HG02678 (cell line): ENCODE results near the gene TNFRSF18.

Experiments
- ATAC-seq: cut with Tn5 transposase; IDR thresholded peaks from one replicate; pipeline ENCODE4 v1.9.1; 2021; ENCODE audit warnings: mild to moderate bottlenecking, moderate library complexity; ENCODE audit not compliant: unreplicated experiment

The TNFRSF18 gene

DNA sequence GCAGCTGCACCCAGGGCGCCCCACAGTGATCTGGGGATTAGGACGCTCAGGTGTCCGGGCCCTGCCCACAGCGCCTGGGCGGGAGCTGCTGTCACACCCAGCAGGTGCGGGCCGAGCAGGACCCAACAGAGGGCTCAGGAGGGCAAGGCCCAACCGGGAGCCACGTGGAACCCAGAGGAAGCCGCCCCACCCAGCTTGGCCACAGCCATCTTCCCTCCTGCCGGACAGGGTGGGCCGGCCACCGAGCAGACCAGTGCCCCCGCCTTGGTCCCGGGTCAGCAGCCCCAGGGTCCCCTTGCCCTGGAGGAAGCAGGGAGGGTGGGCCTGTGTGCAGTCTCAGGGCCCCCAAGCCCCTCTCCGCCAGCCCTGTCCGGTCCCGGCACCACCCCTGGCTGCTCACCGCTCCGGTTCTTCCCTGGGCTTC, 39.0 kb downstream of the TNFRSF18 start:
- ATAC-seq, result no peak

DNA sequence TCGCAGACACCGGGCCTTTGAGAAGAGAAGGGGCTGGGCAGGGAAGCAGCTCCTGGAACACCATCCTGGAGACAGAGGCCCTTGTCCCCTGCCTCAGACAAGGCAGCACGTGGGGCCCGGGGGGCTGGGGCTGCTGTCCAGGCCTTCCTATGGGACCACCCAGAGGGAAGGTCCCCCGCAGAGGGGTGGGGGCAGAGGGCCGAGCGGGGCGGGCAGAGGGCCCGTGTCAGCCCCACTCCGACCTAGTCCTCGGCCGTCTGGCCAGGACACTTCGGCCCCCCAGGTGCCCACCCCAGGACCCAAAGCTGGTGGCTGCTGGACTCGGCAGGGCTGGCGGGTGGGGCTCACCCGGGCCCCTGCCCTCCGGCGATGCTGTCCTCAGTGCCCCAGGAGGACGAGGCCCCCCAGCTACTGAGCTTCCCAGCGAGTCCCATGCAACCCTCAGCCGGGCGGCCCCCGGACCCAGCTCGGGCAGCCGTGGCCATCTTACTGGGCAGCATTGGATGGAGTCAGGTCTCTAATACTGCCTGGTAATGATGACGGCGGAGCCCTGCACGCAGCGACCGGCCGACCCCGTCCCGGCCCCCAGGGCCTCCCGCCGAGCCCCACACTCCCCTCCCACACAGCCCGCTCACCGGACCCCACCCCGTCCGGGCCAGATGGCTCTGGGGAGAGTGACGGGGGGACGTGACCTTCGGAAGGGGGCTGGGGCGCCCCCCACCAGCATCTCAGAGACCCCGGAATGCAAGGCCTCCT, 39.6 kb downstream of the TNFRSF18 start:
- ATAC-seq, result no peak

DNA sequence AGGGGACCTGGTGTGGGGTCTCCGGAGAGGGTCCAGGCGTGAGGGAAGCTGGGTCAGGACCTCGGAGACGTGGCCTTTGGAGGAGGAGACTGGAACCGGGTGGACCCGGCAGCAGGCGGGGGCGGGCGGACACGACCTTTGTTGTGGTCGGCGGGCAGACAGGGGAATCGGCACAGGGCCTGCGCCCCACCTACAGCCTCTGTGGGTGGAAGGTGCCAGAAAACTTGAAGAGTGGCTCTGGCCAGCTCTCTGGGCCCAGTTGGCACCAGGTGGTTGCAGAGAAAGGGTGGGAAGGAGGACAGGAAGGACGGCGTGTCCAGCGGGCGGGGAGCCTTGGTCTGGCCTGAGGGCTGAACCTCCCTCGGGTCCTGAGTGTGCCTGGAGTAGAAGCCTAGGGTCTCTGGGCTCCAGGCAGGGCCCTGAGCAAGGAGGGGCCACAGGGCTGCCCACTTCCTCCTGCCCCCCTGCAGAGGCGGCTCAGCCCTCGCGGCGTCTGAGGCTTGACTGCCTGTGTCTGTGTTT, 40.4 kb downstream of the TNFRSF18 start:
- ATAC-seq, result no peak

DNA sequence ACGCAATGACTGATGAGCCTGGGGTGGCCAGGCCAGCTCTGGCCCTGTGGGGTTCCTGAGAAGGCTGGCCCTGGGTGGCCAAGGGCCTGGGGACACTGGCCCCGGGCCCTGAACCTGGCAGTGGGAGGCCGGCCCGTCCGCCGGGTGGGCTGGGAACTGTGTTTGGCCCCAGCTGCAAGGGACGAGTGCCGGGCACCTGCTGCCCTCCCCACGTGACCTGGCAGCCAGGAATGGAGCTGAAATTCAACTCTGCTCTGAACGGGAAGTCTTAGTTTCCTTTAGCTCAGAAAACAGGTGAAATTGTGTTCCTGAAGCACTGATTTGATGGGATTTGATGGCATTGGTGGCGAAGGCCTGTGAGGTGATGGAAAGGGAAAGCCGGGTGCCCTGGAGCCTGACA, 40.9 kb downstream of the TNFRSF18 start:
- ATAC-seq, result no peak

DNA sequence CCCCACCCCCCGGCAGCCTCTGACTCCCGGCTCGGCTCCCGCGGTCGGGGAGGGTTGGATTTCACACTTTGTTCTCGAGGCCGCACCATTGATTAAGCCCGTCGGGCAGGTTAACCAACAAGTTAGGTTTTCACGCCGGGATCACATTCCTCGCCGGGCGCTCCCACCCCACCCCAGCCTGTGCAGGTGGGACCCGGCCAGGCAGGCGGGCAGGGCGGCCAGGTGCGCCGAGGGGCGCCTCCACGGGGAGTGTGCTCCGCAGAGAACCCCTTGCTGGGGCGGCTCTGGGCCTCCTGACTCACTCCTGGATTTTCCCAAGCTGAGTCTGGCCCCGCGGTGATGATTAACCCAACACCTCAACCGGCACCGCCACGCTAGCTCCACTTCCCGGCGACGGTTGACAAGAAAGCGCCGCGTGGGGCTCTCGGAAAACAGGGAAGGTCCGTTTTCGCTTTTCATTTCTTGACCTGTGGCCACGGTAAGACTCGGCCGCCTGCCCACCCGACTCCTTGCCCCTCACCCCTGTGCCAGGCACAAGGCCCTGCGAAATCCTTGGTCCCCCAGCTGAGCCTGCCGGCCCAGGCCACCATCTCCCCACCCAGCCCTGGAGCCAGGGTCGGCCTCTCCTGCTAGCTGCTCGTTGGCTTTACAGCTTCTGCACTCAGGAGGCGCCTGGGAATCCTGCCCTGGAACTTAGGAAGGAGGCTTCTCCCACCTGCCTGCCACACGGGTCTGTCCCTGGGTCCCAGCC, 41.5 kb downstream of the TNFRSF18 start:
- ATAC-seq, result no peak

DNA sequence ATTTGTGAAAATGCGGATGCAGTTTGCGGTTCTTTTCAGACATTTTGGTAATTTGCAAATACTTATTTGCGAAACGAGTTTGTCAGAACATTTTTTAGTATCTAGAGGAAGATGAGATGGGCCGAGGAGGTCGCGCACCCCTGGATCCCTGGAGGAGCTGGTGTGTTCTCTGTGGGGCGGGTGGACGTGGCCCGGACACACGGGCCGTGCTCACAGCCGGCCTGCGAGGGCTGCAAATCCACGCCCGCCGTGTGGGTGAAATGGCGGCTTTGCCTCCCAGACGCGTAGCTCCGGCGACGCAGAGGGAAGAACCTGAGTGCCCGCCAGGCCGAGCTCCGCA, 42.1 kb downstream of the TNFRSF18 start:
- ATAC-seq, result no peak

DNA sequence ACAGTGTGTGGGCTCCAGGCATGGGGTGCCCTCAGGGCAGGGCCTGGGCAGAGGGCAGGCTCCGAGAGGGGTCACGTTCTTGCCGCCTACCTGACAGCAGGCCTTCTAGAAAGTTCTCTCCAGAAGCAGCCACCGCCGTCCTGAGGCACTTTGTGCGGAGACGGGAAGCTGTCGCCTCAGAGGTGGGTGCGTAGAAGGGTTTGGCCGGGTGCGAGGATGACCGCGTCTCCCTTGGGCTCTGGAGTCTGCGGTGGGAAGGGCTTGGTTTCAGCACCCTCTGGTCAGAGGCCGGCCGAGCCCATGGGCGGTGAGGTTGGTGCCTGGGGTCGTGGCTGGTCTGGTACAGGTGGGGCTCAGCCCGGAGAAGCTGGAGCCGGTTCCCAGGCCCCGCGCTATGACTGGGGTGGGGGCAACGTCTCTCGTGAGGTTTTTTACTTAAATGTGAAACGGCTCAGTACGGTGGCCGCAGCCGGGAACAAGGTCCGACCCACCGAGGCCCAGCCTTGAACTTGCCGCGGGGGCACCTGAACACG, 42.8 kb downstream of the TNFRSF18 start:
- no peak for ATAC-seq

DNA sequence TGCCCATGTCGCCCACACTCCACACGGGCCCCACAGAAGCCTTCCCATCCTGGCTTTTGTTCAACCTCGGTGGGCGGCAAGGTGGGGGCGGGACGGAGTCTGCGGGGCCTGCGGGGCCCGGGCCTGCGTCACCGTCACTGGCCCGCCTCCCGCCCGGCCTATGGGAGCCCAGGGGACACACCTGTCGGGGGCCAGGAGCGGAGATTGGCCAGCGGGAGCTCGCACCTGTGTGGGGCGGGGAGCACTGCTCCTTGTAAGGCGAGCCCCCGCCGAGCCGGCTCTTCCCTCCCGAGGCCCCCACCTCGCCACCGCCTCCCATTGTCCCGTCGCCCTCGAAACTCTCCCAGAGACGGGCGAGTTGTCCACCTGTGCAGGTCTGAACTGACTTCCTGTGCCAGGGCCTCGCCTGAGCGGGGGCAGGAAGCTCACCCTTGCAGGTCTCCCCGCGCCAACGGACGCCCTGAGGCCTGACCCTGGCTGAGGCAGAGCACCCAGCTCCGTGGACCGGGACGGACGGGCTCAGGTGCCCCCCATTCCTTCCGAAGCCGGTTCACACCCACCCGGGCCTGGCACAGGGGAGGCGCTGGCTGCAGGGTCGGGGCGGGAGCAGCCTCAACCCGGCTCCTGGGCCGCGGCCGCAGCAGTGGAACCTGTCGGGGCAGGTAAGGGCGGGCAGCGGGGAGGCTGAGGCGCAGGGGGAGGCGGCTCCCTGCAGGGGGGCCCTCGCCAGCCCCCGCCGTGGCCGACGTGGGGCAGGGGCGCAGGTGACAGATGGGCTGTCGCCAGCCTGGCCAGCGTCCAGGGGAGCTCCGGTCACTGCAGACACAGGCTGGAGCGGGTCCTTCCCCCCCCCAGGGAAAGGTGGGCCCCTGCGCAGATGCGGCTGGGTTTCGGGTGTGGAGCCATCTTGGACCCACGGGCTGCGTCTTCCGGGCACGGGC, 43.5 kb downstream of the TNFRSF18 start:
- ATAC-seq, result no peak

DNA sequence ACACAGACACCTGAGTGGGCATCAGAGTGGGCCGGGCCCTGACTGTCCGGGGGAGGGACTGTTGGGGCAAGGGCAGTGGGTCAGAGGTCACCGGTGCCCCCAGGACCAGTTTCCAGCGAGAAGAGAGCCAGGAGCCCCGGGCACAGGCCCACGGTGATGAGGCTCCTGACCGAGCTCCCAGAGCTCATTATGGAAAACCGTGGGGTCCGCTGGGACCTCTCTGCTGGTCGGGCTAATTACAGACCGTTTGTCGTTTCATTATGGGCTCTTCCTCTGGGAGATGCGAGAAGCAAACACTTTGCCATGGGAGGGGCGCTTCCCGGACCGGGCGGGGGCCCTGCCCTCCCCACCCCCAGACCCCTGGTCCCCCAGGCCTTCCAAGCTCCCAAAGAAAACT, 44.7 kb downstream of the TNFRSF18 start:
- no peak for ATAC-seq

DNA sequence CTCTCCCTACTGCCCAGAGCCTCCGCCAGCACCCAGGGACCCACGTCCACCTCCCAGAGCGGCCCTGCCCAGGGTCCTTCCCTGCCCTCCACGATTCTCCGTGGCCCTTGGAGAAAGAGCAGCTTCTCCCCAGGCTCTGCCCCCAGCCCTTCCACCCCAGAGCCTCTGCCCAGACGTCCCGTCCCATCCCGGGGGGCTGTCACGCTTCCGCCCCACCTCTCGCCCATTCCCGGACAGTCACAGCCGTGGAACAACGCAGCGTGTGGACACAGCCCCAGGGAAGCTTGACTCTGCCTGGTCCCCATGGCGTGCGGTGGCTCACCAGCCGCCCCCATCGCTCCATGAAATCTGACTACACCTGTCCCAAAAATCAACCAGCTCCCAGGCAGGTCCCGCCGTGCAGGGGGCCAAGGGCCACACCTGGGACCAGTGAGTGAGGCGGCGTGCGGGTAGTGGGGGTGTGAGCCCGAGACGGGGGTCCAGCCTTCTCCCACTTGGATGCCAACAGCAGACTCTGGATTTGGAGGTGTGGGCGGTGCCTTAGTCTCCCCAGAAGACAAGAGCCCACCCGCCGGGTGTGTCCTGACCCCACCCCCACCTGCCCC, 45.2 kb downstream of the TNFRSF18 start:
- ATAC-seq, result no peak

DNA sequence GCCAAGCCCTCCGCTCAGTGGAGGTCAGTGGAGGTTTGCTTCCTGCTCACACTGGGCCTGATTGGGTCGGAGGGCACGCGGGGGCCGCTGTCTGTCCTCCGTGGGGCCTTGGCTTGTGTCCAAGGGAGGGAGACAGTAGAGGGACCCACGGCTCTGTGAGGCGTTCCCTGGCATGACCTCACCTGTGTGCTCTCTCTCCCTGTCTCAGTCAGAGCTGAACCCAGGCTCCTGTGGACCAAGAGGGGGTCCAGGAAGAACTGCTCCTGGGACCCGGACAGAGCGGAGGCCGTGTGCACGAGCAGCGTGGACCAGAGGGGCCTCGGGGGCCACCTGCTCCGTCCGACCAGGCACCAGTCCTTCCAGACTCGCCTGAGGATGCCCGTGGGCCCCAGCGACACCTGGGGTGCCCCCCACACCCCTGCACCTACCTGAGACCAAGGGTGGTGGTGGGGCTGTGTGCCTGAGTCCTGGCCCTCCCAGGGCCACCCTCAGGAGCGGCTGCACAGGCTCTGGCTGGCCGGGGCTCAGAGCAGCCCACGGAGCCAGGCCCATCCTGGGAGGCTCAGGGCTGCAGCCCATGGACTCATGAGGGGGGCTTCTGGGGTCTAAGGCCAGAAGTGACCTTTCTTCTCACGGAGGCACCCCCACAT, 46.0 kb downstream of the TNFRSF18 start:
- no peak for ATAC-seq

DNA sequence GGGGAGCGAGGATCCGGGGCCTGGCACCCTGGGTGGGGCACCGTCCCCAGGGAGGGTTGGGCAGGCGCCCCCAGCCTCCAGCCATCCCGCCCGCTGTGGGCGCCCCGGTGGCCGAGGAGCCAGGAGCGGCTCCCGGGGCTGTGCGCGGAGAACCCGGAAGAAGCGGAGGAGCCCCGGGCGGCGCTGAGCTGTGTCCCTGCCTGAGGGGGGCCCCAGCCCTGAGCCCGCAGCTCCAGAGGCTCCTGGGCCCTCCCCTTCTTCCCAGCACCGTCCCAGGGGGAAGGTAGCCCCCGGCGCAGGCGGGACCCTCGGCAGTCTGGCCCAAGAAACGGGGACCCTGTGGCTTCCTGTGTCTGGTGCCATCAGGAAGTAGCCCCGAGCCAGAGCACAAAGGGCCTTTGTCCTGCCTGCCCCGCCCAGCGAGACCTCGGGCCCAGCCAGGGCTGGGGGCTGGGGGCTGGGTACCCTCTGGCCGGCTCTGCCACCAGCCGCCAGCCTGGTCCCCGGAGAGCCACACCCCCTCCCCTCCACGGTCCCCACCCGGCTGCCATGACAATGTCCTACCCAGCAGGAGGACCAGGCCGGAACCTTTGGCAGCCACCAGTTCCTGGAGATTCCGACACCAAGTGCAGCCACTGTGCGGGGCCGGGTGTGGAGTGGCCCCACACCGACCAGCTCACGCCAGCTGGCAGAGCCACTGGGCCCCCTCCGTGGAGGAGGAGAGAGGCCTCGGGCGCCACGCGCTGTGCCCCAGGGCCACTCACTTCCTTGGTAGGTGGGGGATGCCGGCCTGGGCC, 48.3 kb downstream of the TNFRSF18 start:
- ATAC-seq, result peak; percentile 46

DNA sequence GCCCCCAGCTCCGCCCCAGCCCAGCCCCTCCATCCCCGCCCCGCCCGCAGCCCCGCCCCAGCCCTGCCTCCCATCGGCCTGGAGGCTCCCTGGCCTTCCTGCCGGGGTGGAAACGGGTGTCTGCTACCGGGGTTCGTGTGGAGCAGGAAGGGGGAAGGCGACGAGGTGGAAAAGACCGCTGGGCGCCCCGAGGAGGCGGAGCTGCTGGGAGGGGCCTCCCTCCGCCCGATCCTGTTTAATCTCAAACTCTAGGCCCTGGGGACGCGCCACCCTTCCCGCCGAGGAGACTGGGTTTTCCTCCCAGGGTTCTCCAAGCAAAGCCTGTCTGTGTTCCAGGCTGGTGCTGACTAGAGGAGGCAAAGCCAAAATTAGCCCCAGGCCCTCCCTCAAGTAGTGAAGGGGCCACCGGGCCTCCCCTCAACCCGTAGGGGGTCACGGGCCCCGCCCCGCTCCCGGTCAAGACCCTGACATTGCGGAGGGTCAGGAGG, 48.9 kb downstream of the TNFRSF18 start:
- ATAC-seq, result peak; percentile 55

DNA sequence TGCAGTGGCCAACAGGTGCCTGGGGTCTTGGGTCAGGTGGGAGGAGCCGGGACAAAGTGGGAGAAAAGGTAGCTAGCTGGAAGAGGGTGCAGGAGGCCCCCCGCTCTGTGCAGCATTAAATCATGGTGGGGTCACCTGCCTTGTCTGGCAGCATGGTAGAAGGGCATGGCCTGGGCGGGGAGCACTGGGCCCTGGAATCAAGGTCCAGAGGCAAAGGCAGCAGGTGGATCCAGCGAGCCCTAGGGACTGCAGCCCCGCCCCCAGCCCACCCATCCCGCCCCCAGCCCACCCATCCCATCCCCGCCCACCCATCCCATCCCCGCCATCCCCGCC, 49.4 kb downstream of the TNFRSF18 start:
- no peak for ATAC-seq

DNA sequence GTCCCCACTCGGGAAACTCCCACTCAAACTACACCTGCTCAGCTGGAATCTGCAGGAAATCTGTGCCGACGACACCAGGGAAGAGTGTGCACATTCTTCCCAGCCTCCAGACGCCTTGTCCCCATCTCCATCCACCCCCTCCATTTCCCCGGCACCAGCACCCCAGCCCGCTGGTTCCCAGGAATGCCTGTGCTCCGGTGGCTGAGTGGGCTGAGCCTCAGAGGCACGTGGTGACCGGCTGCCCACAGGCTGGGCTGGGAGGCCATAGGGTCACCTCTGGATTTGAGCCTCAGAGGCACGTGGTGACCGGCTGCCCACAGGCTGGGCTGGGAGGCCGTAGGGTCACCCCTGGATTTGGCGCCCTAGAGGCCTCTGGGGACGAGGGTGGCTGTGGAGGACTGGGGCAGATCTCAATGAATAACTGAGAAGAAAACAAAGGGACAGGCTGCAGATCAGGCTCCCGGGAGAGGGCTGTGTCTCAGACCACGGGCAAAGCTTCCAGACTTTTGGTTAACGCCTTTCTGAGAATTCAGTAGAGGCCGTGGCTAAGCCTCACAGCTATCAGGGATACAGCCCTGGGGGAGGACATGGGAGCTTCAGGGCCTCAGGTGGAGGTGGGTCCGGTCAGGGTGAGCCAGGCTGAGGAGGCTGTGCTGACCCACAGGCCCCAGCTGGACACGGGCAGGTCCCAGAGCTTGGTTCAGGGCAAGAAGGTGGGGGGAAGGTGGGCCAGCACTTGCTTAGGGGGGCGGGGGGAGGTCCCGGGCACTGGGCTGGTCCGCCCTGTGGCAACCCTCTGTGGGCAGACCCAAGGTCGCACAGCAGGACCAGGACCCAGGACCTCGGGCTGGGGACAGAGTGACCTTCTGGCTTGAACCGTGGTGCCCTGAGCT, 50.0 kb downstream of the TNFRSF18 start:
- ATAC-seq, result no peak

DNA sequence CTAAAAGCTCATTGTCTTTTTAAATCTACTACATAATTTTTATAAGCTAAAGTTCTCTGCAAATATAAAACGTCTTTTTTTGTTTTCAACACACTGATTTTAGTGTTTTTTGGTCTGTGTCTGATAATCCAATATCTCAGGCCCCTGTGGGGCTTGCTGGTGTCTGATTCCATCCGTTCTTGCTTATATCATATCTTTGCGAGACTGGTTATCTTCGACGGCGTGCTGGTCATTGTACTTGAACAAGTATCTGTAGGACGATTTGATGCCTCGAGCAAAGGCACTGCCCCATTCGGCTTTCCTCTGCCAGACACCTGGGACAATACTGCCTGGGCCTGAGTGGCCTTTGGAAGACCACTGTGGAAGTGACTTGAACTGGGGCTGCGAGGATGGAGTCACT, 51.1 kb downstream of the TNFRSF18 start:
- ATAC-seq, result no peak

DNA sequence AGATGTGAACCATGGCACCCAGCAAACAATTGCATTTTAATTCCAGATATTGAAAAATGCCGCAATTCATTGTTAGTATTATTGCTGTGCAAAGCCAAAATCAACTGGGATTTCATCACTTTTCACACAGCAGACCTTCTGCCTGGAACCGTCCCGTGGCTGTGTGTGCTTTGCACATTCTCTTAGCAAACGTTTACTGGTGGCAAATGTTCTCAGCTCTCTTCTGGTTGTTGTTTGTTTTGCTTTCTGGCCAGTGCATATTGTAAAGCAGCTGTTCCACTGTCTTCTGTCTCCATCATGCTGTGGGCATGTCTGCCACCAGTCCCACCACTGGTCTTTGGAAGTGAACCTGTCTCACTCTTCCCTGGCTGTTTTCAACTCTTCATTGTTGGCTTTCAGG, 52.5 kb downstream of the TNFRSF18 start:
- no peak for ATAC-seq
